Mucosa of descending colon (tissue), 3 donors: ENCODE measurements around the gene FHIT. TPM values are rescaled to one million over a fixed set of nuclear protein-coding genes. Genes with fewer than 3 reads are reported as not detected.
"Not testable (repeated sequence)": the region's sequence is repeated elsewhere in the genome, so short reads cannot be mapped to it uniquely, and the experiment has no call there.

Source experiments
- ATAC-seq: fragments of 200-7000 bp; cut with Tn5 transposase; one replicate; pipeline ENCODE4 v1.9.1; 2020; ENCODE audit warnings: mild to moderate bottlenecking, moderate library complexity
- DNase-seq, 3 donors: peaks; one replicate each; pipeline ENCODE4 v3.0.0-alpha.2; 2020
- H3K36me3 ChIP-seq: fragments of 200-600 bp; one replicate; pipeline ENCODE4 v1.8.0; 2021; ENCODE audit warnings: low read depth, mild to moderate bottlenecking
- H3K4me1 ChIP-seq: fragments of 200-600 bp; one replicate; pipeline ENCODE4 v1.8.0; 2021; ENCODE audit warnings: low read depth, mild to moderate bottlenecking
- H3K4me3 ChIP-seq: fragments of 200-600 bp; one replicate; pipeline ENCODE4 v1.8.0; 2021; ENCODE audit warnings: mild to moderate bottlenecking
- H3K9me3 ChIP-seq: fragments of 200-600 bp; one replicate; pipeline ENCODE4 v1.8.0; 2021; ENCODE audit warnings: mild to moderate bottlenecking
- intact Hi-C, 2 donors: fragments of 100-400 bp; cut with DNase I in 1 of 2; cut with micrococcal nuclease in 1 of 2; formaldehyde crosslinking; loops; one replicate each; pipeline versions ENCODE4 v1.11.0 to v1.11.1; 2022; cut with DNase I, micrococcal nuclease
- total RNA-seq, 3 donors: library from RNA; stranded (reverse); fragmentation: NEBNext Ultra II Directional in 2 of 3; extraction: Animal tissue kit (Norgen Biotek cat#: 25700) in 2 of 3; gene quantifications; one replicate each; pipeline versions ENCODE4 v1.2.1 to v1.2.4, GENCODE V29; 2021 to 2023
- TF ChIP-seq, protein P1 (sequence below): fragments of 200-600 bp; IDR thresholded peaks from one replicate; pipeline ENCODE4 v1.8.0; 2022; ENCODE audit warnings: antibody characterized with exemption, mild to moderate bottlenecking
- donor health status: DM: no; HTN: no; CAD: no; lungs with moderate emphysema.
- donor health status: DM: no; HTN: no; CAD: no.
- donor health status: DM: no; HTN: yes; CAD: no.

Gene FHIT
- total RNA-seq, 3 donors from 2014 or later, result 8.9 to 20.7 (median 18.6) TPM

DNA sequence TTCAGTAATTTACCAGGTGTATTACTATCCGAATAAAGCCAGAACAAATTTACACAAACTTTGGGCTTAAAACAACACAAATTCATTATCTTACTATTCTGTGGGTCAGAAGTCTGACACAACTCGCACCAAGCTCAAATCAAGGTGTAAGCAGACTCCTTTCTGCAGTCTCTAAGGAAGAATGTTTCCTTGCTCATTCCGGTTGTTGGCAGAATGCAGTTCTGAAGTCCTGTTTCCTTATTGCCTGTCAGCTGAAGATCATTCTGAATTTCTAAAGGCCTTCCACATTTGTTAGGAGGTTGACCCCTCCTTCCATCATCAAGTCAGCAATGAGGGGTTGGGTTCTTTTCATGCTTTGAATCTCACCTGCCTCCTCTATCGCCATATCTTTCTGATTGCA lies 183.2 kb downstream of the FHIT start:
- Histone ChIP-seq H3K9me3 (no peaks in the 10 kb centered on the region), H3K36me3 (no peaks in the 10 kb centered on the region), H3K4me3 (no peak overlapping the region), H3K4me1 (peaks cover 6% of the 10 kb centered on the region)
- peak; percentile 78 for ATAC-seq
- intact Hi-C loops, result no loop called here
- TF ChIP-seq, protein P1, sequence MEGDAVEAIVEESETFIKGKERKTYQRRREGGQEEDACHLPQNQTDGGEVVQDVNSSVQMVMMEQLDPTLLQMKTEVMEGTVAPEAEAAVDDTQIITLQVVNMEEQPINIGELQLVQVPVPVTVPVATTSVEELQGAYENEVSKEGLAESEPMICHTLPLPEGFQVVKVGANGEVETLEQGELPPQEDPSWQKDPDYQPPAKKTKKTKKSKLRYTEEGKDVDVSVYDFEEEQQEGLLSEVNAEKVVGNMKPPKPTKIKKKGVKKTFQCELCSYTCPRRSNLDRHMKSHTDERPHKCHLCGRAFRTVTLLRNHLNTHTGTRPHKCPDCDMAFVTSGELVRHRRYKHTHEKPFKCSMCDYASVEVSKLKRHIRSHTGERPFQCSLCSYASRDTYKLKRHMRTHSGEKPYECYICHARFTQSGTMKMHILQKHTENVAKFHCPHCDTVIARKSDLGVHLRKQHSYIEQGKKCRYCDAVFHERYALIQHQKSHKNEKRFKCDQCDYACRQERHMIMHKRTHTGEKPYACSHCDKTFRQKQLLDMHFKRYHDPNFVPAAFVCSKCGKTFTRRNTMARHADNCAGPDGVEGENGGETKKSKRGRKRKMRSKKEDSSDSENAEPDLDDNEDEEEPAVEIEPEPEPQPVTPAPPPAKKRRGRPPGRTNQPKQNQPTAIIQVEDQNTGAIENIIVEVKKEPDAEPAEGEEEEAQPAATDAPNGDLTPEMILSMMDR, result no peak
- DNase-seq, result peak in 1 of 3 donors; percentile 7

- no peak for DNase-seq
- TF ChIP-seq, protein P1, result no peak
These were observed 184.5 kb downstream of the FHIT start for GRCh38 chr3:61066800-61067199.

DNA sequence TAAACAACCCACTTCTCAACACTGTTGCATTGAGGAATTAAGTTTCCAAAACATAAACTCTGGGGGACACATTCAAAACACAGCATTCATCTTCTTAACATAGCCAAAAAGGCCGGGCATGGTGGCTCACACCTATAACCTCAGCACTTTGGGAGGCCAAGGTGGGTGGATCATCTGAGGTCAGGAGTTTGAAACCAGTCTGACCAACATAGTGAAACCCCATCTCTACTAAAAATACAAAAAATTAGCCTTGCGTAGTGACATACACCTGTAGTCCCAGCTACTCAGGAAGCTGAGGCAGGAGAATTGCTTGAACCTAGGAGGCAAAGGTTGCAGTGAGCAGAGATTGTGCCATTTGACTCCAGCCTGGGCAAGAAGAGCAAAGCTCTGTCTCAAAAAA lies 185.0 kb downstream of the FHIT start:
- DNase-seq, H3K36me3 ChIP-seq, H3K9me3 ChIP-seq, ATAC-seq, intact Hi-C loops, H3K4me3 ChIP-seq, H3K4me1 ChIP-seq: not testable (repeated sequence)

More at GRCh38 chr3:61066800-61067199, 184.5 kb downstream of the FHIT start:
- intact Hi-C loops, result no loop called here
- Histone ChIP-seq H3K9me3 (no peaks in the 10 kb centered on the region), H3K36me3 (no peaks in the 10 kb centered on the region), H3K4me1 (peaks cover 6% of the 10 kb centered on the region), H3K4me3 (no peak overlapping the region)
- ATAC-seq, result no peak

DNA sequence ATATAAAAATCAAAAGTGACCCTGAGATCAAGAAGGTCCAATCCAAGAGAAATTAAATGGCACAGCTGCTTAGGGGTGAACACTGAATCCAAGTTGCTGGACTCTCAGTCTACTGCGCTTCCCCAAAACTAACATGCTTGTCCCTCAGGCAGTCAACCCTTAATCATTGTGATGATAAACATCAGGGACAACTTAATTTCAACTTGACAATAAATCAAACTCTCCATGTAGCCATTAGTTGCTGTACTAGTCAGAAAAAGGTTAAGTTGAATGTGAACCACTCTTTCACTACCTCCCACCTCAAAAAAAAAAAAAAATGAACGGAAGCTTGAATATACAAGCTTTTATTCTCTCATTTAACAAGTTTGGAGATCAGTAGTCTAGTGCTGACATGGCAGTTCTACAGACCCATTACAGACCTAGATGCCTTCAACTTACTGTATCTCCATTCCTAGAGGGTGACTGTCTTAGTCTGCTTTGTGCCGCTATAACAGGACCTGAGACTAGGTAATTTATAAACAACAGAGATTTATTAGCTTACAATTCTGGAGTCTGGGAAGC lies 185.7 kb downstream of the FHIT start:
- Histone ChIP-seq H3K9me3 (no peaks in the 10 kb centered on the region), H3K36me3 (no peaks in the 10 kb centered on the region), H3K4me1 (peaks cover 6% of the 10 kb centered on the region), H3K4me3 (no peak overlapping the region)
- ATAC-seq (no peak), DNase-seq (no peak)
- TF ChIP-seq, protein P1, result no peak
- intact Hi-C loops, result no loop called here

GRCh38 chr3:61061092-61061723 lies 190.0 kb downstream of the FHIT start:
- Histone ChIP-seq H3K36me3 (no peaks in the 10 kb centered on the region), H3K4me1 (no peaks in the 10 kb centered on the region), H3K9me3 (no peaks in the 10 kb centered on the region), H3K4me3 (no peak overlapping the region)
- intact Hi-C loops, result no loop called here
- DNase-seq, result no peak
- TF ChIP-seq, protein P1, result no peak
- ATAC-seq, result no peak

GRCh38 chr3:61060411-61060861 lies 190.8 kb downstream of the FHIT start:
- H3K4me3 ChIP-seq, result no peak overlapping the region
- intact Hi-C loops, result no loop called here
- peak; percentile 17 for ATAC-seq
- TF ChIP-seq, protein P1, result no peak
- no peaks in the 10 kb centered on the region for H3K4me1 ChIP-seq
- H3K9me3 ChIP-seq, result no peaks in the 10 kb centered on the region
- no peaks in the 10 kb centered on the region for H3K36me3 ChIP-seq
- no peak for DNase-seq
